HG02981 (cell line): ENCODE data around the gene MINDY1.

Experiments
- ATAC-seq: cut with Tn5 transposase; IDR thresholded peaks from one replicate; pipeline ENCODE4 v1.9.1; 2021; ENCODE audit warnings: mild to moderate bottlenecking, moderate library complexity; ENCODE audit not compliant: unreplicated experiment

MINDY1 gene

GRCh38 chr1:151006327-151007052, at the start of gene MINDY1:
MINDY1 (minus strand) TSS chr1:151006902; CDS start chr1:151002617, 4,285 bp downstream.
- peak; percentile 46 for ATAC-seq

GRCh38 chr1:151056149-151056548, 49.4 kb upstream of the MINDY1 start:
- no peak for ATAC-seq

GRCh38 chr1:151055581-151055980, 48.9 kb upstream of the MINDY1 start:
- no peak for ATAC-seq

- ATAC-seq, result no peak
Measured at GRCh38 chr1:151054971-151055547, 48.4 kb upstream of the MINDY1 start.

GRCh38 chr1:151051356-151052009, 44.8 kb upstream of the MINDY1 start:
- no peak for ATAC-seq

GRCh38 chr1:151050051-151050688, 43.5 kb upstream of the MINDY1 start:
- ATAC-seq, result no peak

- no peak for ATAC-seq
Measured at GRCh38 chr1:151049458-151049857, 42.8 kb upstream of the MINDY1 start.

GRCh38 chr1:151048645-151049032, 41.9 kb upstream of the MINDY1 start:
- no peak for ATAC-seq

GRCh38 chr1:151047925-151048644, 41.4 kb upstream of the MINDY1 start:
- ATAC-seq, result peak; percentile 57

GRCh38 chr1:151047591-151047924, 40.9 kb upstream of the MINDY1 start, which contains the start of gene C1orf56:
C1orf56 (plus strand) TSS chr1:151047751; CDS start chr1:151047848, 97 bp downstream.
- peak; percentile 47 for ATAC-seq

GRCh38 chr1:151043163-151043562, 36.5 kb upstream of the MINDY1 start:
- ATAC-seq, result no peak

GRCh38 chr1:151039521-151039920, 32.8 kb upstream of the MINDY1 start:
- ATAC-seq, result no peak

GRCh38 chr1:151037032-151037431, 30.3 kb upstream of the MINDY1 start:
- no peak for ATAC-seq

- ATAC-seq, result no peak
Measured at GRCh38 chr1:151036356-151036755, 29.7 kb upstream of the MINDY1 start, which contains the start of gene BNIPL. BNIPL (plus strand) TSS chr1:151036586; CDS start chr1:151036726, 140 bp downstream.

GRCh38 chr1:151035167-151035566, 28.5 kb upstream of the MINDY1 start:
- no peak for ATAC-seq

GRCh38 chr1:151032164-151032563, 25.5 kb upstream of the MINDY1 start:
- no peak for ATAC-seq

GRCh38 chr1:151026460-151026859, 19.8 kb upstream of the MINDY1 start:
- ATAC-seq, result no peak

- no peak for ATAC-seq
Measured at GRCh38 chr1:151024540-151025146, 17.9 kb upstream of the MINDY1 start.

GRCh38 chr1:151013518-151013917, 6.8 kb upstream of the MINDY1 start:
- ATAC-seq, result no peak

- no peak for ATAC-seq
Measured at GRCh38 chr1:151012684-151013471, 6.2 kb upstream of the MINDY1 start.
